Umbilical cord (tissue), 2 donors: Measurements from ENCODE around the gene LIMK1. TPM values are rescaled to one million over a fixed set of nuclear protein-coding genes. Genes with fewer than 3 reads are reported as not detected.
A peak's percentile ranks its signal among the peaks of the same experiment; 100 is the strongest.

ENCODE experiments used
- DNase-seq: peaks from one replicate; pipeline ENCODE4 v3.0.0-alpha.2; 2015; ENCODE audit warnings: low spot score
- total RNA-seq: library from RNA; depleted of rRNA; stranded (reverse); fragments of >200 nt; gene quantifications from one replicate; pipeline ENCODE4 v1.2.3, GENCODE V29; 2014; ENCODE audit warnings: low replicate concordance; ENCODE audit not compliant: insufficient read depth

LIMK1 gene
- total RNA-seq, 1 donor from 2014 or later: 11.3 TPM

DNA sequence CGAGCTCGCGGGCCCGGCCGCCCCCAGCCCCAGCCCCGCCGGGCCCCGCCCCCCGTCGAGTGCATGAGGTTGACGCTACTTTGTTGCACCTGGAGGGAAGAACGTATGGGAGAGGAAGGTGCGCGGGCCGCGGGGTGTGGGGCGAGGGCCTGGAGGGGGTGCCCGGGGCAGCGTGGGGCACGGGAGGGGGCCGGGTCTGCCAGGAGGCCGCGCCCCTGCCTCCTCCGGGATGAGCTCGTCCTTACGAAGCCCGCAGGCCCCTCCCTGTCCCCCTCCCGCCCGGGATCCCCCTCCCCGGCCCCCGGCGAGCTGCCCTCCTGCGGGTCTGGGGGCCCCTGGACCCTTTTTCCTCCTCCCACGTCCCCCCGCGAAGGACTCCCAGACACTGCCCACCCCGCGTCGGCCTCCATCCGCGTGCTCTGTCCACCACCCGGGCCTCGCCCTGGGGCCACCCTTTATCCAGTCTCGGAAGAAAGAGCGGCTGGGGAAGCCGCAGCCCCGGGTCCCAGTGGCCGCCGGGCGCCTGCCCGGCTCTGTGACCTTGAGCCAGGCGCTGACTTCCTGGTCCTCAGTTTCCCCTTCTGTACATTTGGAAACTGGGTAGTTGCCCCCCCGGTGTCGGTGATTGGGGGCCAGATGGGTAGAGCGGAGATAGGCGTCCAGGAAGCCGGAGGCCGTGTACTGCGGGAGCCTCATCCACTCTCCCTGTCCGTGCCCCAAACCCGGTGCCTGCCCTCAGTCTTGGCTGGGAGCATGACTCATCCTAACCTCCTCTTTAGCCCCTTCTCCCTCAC, 521 bp downstream of the LIMK1 start:
- peak; percentile 79 for DNase-seq

DNA sequence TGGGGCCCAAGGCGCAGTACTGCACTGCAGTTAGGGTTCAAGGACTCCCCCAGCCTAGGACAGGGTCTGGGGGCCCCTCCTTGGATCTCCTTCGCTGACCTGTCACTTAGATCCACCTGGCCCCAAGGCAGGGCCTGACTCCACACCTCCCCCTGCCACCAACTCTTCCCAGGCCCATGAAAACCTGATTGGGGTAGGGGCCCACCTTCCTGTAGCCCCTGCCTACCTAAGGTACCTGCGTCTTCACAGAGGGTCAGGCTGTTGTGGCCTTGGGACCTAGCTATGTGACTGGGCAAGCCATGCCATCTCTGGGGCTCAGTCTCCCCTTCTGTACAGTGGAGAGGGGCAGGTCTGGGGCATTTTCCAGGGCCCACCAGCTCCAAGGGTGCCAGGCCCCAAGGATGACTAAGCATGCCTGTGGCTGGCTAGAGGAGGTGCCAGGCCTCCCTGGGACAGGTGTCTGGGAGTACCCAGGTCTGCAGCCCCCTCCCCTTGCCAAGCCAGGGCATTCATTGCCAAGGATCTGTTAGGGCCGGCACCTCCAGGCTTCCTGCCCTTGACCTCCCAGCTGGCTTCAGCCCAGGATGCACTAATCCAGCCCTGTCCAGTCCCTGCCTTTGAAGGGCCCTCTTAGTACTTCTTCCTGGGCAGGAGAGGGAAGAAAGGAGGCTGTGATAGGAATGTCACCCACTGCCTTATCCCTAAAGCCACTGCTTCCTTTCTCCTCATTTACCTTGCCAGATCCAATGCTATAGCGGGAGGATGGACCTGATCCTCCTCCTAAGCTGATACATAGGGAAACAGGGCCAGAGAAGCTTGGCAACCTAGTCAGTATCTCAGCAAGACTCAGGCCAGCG, 1.3 kb downstream of the LIMK1 start:
- DNase-seq: no peak

DNA sequence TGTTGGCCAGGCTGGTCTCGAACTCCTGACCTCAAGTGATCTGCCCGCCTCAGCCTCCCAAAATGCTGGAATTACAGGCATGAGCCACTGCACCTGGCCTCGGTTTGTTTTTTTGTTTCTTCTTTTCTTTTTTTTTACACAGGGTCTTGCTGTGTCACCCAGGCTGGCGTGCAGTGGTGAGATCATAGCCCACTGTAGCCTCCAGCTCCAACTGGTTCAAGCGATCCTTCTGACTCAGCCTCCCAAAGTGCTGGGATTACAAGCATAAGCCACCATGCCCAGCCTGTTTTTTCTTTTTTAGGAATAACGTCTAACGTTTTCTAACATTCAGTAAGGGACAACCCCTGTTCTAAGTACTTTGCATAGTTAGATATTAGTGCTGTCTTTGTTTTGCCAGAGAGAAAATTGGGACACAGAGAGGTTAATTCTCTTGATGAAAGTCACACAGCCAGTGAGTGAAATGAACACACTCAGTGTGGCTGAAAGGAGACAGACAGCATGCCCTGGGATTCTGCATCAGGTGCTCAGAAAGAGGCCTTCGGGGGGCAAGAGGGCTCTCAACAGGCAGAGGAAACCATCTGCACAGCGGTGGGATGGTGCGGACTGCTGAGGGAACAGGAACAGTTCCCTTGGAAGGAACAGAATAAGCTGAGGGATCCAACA, 4.3 kb downstream of the LIMK1 start:
- DNase-seq: no peak

DNA sequence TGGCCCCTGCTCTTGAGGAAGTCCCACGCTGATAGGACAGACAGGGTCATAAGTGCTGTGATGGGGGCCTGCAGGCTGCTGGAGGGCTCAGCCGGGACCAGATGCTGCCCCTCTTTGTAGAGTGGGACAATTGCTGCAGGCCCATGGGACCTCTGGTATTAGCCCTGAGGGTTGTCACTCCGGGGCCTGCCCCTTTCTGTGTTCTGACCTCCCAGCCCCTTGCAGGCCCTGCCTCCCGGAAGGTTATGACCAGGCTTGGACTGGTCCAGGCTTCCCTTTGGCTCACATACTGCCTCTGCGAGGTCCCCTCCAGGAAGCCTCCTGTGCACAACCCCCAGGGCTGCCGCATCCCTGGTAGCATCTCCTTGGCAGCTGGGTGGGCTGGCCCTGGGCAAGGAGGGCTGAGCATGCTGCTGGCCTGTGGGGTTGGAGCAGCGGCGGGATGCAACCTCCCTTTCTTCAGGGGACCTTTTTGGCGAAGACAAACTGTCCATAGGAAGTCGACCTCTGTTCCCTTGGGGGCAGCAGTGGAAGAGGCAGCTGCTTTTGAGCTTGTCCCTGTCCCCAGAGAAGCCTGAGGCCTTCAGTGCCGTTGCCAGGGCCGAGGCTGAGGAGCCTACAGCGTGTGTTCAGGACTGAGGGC, 8.8 kb downstream of the LIMK1 start:
- DNase-seq: no peak

DNA sequence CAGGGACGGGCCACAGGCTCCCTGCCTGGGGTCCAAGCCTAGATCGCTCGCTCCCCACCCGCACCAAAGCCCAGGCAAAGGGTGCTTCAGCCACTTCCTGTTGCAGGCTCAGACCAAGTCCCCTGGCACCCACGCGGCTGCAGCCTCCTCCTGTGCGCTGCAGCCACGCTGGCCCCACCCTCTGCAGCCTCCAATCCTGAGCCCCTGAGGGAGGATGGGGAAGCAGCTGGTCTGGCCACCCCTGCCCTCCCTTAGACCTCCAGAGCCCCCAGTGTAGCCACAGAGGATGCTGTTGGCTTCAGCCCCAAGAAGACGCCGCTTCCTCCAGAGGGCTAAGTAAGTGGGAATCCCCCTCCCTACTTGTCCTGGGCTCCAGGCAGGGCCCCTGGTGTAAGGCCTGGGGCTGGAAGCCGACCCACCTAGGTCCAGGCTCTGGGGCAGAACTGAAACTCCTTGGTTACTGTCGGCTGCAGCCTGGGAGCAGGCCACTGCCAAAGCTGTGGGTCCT, 9.4 kb downstream of the LIMK1 start:
- DNase-seq: no peak

DNA sequence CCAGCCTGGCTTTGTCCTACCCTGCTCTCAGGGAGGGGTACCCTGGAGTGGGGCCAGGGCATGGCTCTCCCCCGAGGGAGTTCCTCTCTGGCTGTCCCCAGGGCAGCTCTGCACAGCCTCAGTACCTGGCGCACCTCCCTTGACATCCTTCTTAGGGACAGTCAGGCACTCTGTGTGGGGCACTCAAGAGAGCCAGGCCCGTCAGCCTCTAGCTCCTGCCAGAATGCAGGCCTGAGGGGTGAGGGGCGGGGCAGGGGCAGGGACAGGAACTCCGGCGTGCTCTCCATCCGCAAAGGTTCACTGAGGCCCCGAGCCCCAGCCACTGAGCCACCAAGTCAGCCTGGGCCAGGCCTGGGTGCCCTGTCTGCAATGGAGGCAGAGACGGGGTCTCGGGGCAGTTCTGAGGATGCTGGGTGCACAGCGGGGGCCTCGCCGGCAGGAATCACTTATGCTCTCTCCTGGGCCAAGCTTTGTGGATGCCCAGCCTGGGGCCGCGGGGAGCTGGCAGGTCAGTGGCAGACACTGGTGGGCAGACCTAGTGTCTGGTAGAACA, 10.1 kb downstream of the LIMK1 start:
- no peak for DNase-seq

DNA sequence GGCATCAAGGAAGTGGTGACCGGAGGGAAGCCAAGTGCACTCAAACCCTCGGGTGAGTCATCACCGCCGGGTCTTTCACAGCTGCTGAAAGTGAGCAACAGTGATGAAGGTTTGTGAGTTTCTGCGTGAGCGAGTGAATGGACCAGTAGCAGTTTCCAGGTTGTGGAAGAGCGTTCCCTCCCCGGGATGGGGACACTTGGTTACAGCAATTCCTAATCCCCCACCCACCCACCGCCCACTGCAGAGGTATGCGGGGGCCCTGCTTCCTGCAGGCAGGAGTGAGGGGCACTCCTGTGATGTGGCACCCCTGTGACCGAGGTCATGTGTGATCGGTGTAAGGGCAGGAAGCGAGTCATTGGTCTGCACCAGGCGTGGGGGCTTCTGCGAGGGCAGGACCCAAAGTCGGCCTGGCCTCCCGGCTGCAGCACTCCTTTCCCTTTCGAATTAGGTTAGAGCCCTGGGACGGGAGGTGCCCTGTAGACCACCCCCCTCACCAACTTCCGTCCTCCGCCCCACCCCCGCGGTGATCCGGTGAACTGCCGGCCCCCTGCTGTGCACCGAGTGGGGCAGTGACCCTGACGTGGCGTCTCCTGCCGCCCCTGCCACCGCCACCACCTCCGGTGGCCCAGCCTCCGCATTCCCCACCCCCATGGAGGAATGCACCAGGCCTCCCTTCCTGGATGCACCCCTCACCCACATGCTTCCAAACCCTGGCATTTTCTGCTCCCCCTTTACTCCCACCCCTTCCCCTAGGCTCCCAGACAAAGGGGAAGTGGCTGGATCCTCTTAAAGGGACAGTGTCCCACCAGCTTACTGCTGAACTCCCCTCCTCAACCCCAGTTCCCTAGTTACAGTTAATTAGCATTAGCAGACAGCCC, 10.9 kb downstream of the LIMK1 start:
- DNase-seq: peak; percentile 85

DNA sequence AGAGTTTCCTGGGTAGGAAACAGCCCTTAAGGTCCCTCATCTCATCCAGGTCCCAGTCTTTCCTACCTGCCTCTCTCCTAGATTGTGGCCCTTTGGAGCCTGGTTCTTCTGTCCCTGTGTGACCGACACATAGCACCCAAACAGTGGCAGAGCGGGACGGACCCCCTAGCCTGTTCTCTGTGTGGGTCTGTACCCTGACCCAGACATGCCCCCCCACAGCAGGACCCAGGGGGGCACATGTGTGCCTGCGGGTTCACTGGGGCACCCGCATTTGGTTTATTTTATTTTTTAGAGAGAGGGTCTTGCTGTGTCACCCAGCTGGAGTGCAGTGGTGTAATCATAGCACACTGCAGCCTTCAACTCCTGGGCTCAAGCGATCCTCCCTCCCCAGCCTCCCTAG, 11.5 kb downstream of the LIMK1 start:
- DNase-seq: no peak

DNA sequence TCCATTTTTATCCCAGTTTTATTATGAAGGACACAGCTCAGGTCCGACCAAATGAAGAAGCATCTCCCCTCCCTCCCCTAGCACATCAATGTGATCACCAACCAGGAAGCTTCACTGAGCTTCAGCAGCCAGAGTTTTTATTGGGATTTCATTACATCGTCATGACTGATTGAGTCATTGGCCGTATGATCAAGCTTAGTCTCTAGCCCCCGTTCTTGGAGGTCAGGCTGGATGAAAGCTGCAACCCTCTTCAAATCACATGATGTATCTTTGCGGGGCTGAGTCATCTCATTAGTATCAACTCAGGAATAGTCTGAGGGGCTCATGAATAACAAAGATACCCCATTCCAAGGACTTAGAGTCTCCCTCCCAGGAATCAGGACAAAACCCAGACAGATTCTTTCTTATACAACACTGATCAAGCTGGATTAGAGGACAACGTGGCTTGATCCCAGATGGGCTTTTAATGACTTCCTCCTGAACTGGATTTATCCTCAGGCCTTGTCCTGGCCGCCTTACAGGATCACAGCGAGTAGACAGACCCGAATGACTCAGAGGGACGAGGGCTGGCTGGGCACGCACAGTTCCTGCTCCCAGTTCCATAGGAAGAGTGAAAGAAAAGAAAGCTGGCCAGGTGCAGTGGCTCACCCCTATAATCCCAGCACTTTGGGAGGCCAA, 14.5 kb downstream of the LIMK1 start:
- peak; percentile 92 for DNase-seq

DNA sequence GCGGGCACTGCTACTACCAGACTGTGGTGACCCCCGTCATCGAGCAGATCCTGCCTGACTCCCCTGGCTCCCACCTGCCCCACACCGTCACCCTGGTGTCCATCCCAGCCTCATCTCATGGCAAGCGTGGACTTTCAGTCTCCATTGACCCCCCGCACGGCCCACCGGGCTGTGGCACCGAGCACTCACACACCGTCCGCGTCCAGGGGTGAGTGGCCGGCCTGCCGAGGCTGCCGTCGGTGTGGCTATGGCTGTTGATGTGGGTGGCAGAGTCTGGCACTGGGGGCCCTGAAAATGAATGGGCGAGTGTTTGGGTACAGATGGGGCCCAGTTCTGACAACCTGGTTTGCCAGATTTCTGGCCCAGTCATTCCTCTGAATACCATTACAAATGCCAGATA, 15.4 kb downstream of the LIMK1 start:
- DNase-seq: no peak

DNA sequence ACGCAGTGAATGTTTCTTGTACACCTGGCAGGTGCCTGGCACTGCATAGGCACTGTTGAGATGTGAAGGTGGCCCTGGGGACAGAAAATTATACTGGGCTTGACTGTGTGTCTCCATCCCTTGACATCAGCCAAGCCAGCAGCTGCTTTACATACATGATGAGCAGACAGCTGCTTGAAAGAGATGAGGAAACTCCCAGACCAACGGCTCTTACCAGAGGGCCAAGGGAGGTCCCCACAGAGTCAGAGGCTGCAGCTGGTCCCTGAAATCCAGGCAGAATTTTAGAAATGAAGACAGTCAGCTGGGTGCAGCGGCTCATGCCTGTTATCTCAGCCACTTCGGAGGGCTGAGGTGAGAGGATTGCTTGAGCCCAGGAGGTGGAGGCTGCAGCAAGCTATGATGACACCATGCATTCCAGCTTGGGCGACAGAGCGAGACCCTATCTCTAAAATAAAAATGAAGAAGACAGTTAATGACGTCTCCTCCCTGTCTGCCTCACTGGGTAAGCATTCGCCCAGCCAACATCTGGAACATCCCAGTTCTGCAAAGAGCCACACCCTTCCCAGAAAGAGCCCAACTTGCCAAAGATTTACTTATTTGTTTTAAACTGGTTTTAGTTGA, 17.6 kb downstream of the LIMK1 start:
- peak; percentile 59 for DNase-seq

DNA sequence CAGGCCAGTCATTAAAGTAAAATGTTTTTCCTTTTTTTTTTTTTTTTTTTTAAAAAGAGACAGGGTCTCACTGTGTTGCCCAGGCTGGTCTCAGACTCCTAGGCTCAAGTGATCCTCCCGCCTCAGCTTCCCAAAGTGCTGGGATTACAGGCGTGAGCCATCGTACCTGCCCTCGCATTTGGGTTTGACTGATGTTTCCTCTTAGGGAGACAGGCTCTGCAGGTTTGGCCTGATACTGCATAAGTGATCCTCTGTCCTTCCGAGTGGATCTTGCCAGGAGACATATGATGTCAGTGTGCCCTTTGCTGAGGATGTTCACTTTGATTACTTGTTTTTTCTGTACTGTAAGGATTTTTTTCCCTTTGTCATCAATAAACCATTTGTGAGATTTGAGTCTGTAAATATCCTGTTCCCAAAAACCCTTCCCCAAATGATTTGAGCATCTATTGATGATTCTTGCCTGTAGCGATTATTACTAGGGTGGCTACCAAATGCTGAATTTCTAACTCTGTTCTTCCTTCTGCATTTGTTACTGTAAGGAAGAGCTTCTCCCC, 19.7 kb downstream of the LIMK1 start:
- DNase-seq: no peak

DNA sequence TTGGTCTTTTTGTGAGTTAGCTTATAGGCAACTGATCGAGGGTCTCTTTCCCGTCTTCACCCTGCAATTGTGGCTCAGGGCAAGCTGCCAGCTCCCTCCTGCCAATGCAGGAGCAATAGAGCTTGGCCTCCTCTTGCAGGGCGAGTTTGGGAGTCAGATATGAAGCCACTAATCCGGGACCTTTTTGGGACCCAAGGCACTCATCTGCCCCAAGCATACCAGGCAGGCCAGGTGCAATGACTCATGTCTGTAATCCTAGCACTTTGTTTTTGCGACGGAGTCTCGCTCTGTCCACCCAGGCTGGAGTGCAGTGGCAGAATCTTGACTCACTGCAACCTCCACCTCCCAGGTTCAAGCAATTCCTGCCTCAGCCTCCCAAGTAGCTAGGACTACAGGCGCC, 21.1 kb downstream of the LIMK1 start:
- no peak for DNase-seq

DNA sequence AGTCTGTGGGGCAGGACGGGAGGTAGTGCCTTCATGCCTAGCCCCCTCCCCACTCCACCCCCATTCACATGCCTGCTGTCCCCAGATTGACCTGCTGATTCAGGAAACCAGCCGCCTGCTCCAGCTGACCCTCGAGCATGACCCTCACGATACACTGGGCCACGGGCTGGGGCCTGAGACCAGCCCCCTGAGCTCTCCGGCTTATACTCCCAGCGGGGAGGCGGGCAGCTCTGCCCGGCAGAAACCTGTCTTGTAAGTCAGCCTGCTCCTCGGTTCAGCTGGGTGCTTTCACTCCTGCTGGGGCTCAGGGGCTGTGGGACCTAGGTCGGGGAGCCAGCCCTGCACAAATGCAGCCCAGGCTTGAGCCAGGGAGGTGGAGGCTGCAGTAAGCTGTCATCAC, 22.4 kb downstream of the LIMK1 start:
- DNase-seq: no peak

DNA sequence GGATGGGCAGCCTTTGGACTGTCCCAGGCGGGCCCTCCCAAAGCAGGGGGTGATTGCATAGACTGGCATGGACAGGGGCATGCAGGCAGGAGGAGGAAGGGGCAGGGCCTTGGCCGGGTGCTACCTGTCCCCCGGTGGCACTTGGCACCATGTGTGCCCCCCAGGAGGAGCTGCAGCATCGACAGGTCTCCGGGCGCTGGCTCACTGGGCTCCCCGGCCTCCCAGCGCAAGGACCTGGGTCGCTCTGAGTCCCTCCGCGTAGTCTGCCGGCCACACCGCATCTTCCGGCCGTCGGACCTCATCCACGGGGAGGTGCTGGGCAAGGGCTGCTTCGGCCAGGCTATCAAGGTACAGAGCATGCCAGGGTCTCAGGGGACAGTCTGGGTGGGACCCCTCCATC, 23.2 kb downstream of the LIMK1 start:
- DNase-seq: no peak

DNA sequence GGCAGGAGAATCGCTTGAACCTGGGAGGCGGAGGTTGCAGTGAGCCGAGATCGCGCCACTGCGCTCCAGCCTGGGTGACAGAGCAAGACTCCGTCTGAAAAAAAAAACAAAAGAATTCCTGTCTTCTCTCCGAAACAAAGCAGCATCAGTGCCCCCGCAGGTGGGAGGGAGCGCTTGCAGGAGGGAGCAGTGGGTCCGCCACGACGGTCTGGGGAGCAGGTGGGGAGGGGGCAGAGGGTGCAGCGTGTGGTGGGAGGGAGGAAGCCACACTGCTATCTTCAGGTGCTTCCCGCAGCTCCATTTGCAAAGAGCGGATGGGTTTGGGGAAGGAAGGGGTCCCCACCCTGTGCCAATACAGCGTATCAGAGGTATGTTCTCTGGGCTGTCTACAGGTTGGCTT, 31.7 kb downstream of the LIMK1 start:
- DNase-seq: no peak

DNA sequence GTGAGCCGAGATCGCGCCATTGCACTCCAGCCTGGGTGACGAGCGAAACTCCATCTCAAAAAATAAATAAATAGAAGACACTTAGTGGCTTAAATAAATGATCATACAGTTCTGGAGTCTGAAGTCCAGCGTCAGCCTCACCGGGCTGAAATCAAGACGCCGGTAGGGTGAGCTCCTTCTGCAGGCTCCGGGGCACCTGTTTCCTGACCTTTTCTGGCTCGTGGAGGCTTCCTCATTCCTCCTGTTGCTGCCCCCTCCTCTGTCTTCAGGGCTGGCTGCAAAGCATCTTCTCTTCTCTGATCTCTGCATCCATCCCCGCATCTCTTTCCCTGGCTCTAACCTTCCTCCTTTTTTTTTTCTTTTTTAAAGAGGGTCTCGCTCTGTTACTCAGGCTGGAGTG, 32.8 kb downstream of the LIMK1 start:
- DNase-seq: no peak

DNA sequence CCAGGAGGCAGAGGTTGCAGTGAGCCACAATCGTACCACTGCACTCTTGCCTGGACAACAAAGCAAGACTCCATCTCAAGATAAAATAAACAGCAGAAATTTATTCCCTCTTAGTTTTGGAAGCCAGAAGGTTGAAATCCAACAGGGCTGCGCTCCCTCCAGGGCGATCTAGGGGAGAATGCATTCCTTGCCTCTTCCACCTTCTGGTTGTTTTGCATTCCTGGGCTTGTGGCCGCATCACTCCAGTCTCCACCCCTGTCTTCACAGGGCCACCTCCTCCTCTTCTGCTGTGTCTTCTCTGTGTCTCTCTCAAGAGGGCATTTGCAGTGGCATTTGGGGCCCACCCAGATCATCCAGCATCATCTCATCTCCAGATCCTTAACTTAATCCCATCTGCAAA, 36.2 kb downstream of the LIMK1 start:
- DNase-seq: no peak
